ENCODE measurements around the gene APOB. TPM values are rescaled to one million over a fixed set of nuclear protein-coding genes. Genes with fewer than 3 reads are reported as not detected.

APOB gene
- total and polyA plus RNA-seq, 2 of the 13 experiments (the other 11 are each of a cell fraction or from before 2014, with no cell fraction given), result 1,569 to 2,515 TPM

GRCh38 chr2:21072477-21073242 is 28.8 kb upstream of the APOB start (continued):
- TF ChIP-seq EEA1 (CRISPR knock-in tag; IDR thresholded peaks at IDR 0.05; ENCODE audit: borderline replicate concordance), result no peak
- no peak for TF ChIP-seq ZNF879 (CRISPR knock-in tag; IDR thresholded peaks at IDR 0.05)
- no peak for TF ChIP-seq CHD4 (IDR thresholded peaks at IDR 0.05; ENCODE audit: borderline replicate concordance, low read length)
- no peak for TF ChIP-seq CSRNP1 (CRISPR knock-in tag; IDR thresholded peaks at IDR 0.05)
- no peak for TF ChIP-seq PHB2 (IDR thresholded peaks at IDR 0.05; ENCODE audit: partially characterized antibody)
- no peak for TF ChIP-seq GABPB1 (CRISPR knock-in tag; IDR thresholded peaks at IDR 0.05)
- TF ChIP-seq SP2 (CRISPR knock-in tag; IDR thresholded peaks at IDR 0.05), result no peak
- no peak for TF ChIP-seq MIER2 (CRISPR knock-in tag; IDR thresholded peaks at IDR 0.05)
- no peak for TF ChIP-seq LCORL (IDR thresholded peaks at IDR 0.05)
- TF ChIP-seq LCORL (CRISPR knock-in tag; IDR thresholded peaks at IDR 0.05), result no peak
- TF ChIP-seq U2AF2 (IDR thresholded peaks at IDR 0.05; ENCODE audit: low read depth, low read length), result no peak
- TF ChIP-seq NR2F6 (IDR thresholded peaks at IDR 0.05), result peak; percentile 44
- TF ChIP-seq NR2F6 (CRISPR knock-in tag; IDR thresholded peaks at IDR 0.05), result peak; percentile 38; the same call in 1 of the 2 replicates
- no peak for TF ChIP-seq ZNF547 (CRISPR knock-in tag; IDR thresholded peaks at IDR 0.05)
- no peak for TF ChIP-seq ZNF234 (CRISPR knock-in tag; conservative IDR thresholded peaks at IDR 0.05)
- TF ChIP-seq NPAS2 (CRISPR knock-in tag; IDR thresholded peaks at IDR 0.05; ENCODE audit: borderline replicate concordance), result no peak
- TF ChIP-seq ZNF543 (CRISPR knock-in tag; IDR thresholded peaks at IDR 0.05), result no peak
- TF ChIP-seq ZNF275 (CRISPR knock-in tag; IDR thresholded peaks at IDR 0.05; ENCODE audit: borderline replicate concordance), result no peak
- no peak for TF ChIP-seq CEBPB (IDR thresholded peaks at IDR 0.05; ENCODE audit: borderline replicate concordance, low read depth, low read length)
- TF ChIP-seq KDM5B (CRISPR knock-in tag; IDR thresholded peaks at IDR 0.05; ENCODE audit: borderline replicate concordance), result no peak
- TF ChIP-seq NR2F2 (IDR thresholded peaks at IDR 0.05; ENCODE audit: borderline replicate concordance, low read depth), result no peak
- no peak for TF ChIP-seq SNAI1 (CRISPR knock-in tag; IDR thresholded peaks at IDR 0.05; ENCODE audit: borderline replicate concordance)
- TF ChIP-seq GPBP1L1 (CRISPR knock-in tag; IDR thresholded peaks at IDR 0.05), result no peak
- TF ChIP-seq DPF2 (CRISPR knock-in tag; IDR thresholded peaks at IDR 0.05; ENCODE audit: borderline replicate concordance, low read depth), result no peak
- no peak for TF ChIP-seq ZNF333 (CRISPR knock-in tag; IDR thresholded peaks at IDR 0.05; ENCODE audit: borderline replicate concordance)
- TF ChIP-seq THAP7 (CRISPR knock-in tag; IDR thresholded peaks at IDR 0.05), result no peak
- no peak for TF ChIP-seq TBX2 (CRISPR knock-in tag; IDR thresholded peaks at IDR 0.05; ENCODE audit: borderline replicate concordance)
- no peak for TF ChIP-seq PAF1 (CRISPR knock-in tag; IDR thresholded peaks at IDR 0.05)
- TF ChIP-seq TOPORS (CRISPR knock-in tag; IDR thresholded peaks at IDR 0.05), result no peak

Data from HepG2 (cell line).